D721Med (cell line): ENCODE results near the gene P3H2.

ENCODE experiments used
- DNase-seq: peaks from one replicate; pipeline ENCODE4 v3.0.0; 2011; ENCODE audit warnings: low spot score; ENCODE audit not compliant: insufficient read length
- FAIRE-seq: peaks from 2 replicates; lab custom pipeline; 2011; peaks lifted over from hg19 to GRCh38; lab: Jason Lieb, UNC
- TF ChIP-seq, protein P1 (sequence below): IDR thresholded peaks from 2 replicates; pipeline ENCODE4 v1.5.1; 2012; ENCODE audit warnings: mild to moderate bottlenecking, control low read depth; ENCODE audit not compliant: insufficient read depth; ENCODE audit errors: missing control alignments

The P3H2 gene

GRCh38 chr3:190018460-190018859 is 102.2 kb downstream of the P3H2 start:
- no peak for FAIRE-seq
- TF ChIP-seq, protein P1, sequence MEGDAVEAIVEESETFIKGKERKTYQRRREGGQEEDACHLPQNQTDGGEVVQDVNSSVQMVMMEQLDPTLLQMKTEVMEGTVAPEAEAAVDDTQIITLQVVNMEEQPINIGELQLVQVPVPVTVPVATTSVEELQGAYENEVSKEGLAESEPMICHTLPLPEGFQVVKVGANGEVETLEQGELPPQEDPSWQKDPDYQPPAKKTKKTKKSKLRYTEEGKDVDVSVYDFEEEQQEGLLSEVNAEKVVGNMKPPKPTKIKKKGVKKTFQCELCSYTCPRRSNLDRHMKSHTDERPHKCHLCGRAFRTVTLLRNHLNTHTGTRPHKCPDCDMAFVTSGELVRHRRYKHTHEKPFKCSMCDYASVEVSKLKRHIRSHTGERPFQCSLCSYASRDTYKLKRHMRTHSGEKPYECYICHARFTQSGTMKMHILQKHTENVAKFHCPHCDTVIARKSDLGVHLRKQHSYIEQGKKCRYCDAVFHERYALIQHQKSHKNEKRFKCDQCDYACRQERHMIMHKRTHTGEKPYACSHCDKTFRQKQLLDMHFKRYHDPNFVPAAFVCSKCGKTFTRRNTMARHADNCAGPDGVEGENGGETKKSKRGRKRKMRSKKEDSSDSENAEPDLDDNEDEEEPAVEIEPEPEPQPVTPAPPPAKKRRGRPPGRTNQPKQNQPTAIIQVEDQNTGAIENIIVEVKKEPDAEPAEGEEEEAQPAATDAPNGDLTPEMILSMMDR = no peak

DNA sequence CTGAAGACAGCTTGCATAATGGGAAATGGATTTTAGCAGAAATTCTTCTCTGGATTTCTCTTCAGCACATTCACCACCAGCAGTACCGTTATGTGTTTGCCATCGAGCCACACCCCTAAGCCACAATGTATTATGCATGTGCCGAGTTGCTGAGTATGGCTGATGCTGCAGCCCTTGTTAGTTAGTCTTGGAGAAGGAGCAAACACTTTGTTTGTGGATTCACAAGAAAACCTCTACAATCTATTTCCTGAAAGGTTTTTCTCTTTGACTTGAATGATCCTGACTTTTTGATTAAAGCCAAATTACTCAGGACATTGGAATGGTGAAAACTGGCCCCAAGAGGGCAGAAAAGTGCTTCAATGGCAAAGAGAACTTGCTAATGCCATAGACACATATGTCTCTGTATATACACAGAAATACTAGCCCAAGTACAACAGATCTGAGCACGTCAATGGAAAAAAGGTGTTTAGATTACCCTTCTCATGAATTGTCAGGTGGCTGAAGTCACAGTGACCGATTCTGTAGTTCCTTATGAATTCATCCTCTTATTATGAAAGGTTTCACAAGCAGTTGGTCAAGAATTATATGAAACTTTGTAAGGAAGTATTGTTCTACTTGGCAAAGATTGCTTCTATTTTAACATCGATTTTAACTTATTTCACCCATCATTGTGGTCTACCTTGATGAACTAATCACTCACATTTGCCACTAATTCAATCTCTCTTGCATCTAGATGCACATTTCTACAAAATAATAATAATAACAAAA is 103.0 kb downstream of the P3H2 start:
- TF ChIP-seq, protein P1 = peak; percentile 66
- FAIRE-seq (no peak), DNase-seq (no peak)

More at GRCh38 chr3:190018460-190018859, 102.2 kb downstream of the P3H2 start:
- DNase-seq = no peak

GRCh38 chr3:190016966-190017365 is 103.7 kb downstream of the P3H2 start:
- no peak for FAIRE-seq
- TF ChIP-seq, protein P1 = no peak

GRCh38 chr3:190014940-190015339 is 105.8 kb downstream of the P3H2 start:
- no peak for DNase-seq
- no peak for FAIRE-seq
- TF ChIP-seq, protein P1 = no peak

More at GRCh38 chr3:190016966-190017365, 103.7 kb downstream of the P3H2 start:
- no peak for DNase-seq

DNA sequence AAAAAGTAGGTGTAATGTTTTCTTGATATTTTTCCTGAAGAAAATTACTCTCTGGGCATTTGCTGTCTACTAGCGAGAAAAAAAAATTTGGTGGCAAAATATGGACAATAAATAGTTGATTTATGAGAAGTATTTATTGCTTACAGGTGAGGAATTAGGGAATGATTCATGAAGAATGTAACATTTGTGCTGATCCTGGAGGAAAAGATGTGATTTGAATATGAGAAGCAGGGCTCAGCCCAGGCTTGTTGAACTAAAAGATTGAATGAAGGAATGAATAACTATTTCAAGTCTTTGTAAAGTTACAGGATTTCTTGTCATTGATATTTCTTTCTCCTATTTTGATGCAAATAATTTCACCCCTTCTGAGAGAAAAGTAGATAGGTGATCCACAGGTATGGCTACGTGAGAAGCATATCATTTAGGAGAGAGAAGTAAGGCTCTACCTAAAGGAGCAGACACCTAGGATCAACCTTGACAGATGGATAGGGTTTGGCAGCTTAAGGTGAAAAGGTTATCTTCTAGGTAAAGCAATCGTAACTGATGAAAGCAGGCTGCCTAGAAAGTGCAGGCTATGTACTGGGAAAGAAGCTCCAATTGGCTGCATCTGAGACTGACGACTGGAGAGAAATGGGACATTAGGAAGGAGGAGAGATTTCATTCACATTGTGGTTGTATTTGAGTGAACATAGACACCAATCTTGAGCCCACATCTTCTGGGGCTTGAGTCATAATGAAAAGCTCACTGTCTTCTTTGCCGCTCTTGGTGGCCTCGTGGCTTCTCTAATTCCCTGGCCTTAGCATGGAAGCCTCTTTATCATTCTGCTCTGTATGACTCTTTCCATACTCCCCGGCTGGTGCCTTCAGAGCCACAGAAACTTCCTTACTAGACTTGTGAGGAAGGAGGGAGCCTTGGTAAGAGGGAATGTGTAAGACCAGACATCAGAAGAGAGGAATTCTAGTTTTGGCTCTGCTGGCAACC is 106.5 kb downstream of the P3H2 start:
- FAIRE-seq (no peak), DNase-seq (no peak)
- TF ChIP-seq, protein P1 = no peak

DNA sequence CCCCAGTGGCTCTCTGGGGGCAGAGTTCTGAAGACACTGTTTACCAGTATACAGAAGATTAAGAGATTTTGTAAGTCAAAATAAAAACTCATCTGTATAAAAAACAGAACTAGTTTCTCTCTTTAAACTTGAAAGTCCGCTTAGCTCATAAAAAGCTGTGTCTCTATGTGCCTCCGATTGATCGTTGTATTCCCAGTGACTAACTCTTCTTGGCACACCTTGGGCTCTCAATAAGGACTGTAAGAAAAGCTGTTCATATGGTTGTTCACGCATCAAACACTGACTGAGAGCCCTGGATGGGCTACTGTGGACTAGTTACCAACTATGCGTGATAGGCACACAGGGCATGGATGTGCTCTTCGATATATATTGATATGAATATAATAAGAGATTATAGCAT is 107.9 kb downstream of the P3H2 start:
- TF ChIP-seq, protein P1 = no peak
- no peak for FAIRE-seq
- no peak for DNase-seq
